HFFc6 (cell line): ENCODE results near the gene ACTRT1. TPM values are rescaled to one million over a fixed set of nuclear protein-coding genes. Genes with fewer than 3 reads are reported as not detected.

ENCODE experiments used
- DNase-seq: peaks from one replicate; pipeline ENCODE4 v3.0.0-alpha.2; 2018
- H3K27ac Mint-ChIP-seq: 2 replicates; pipeline ENCODE4 v1.8.0; 2020; ENCODE audit warnings: mild to moderate bottlenecking, mixed read lengths
- H3K27me3 Mint-ChIP-seq: 2 replicates; pipeline ENCODE4 v1.8.0; 2021; ENCODE audit warnings: mild to moderate bottlenecking, moderate library complexity, mixed read lengths; ENCODE audit not compliant: insufficient read depth
- H3K36me3 Mint-ChIP-seq: 2 replicates; pipeline ENCODE4 v1.8.0; 2021; ENCODE audit warnings: low read depth, mixed read lengths
- H3K4me1 Mint-ChIP-seq: 2 replicates; pipeline ENCODE4 v1.8.0; 2020; ENCODE audit warnings: low read depth, mixed read lengths
- H3K4me3 Mint-ChIP-seq: 2 replicates; pipeline ENCODE4 v1.8.0; 2020; ENCODE audit warnings: mild to moderate bottlenecking, moderate library complexity, mixed read lengths
- H3K9me3 Mint-ChIP-seq: 2 replicates; pipeline ENCODE4 v1.8.0; 2020; ENCODE audit warnings: mild to moderate bottlenecking, mixed read lengths
- CTCF ChIP-seq: fragments of 200-600 bp; sonication (generic); IDR thresholded peaks from 2 replicates; pipeline ENCODE4 v1.5.0; 2021; ENCODE audit warnings: antibody characterized with exemption, mild to moderate bottlenecking
- long read RNA-seq: library from polyadenylated mRNA; unstranded; transcript quantifications from one replicate; pipeline ENCODE4 v2.0.0, GENCODE V29; 2019
- total RNA-seq, 6 experiments: library from RNA; stranded (reverse); fragmentation: NEBNext Ultra II Directional; extraction: Animal tissue kit (Norgen Biotek cat#: 25700); gene quantifications; 2 replicates in 1 of 6; 3 replicates in 5 of 6; pipeline ENCODE4 v1.2.3, GENCODE V29; 2021

ACTRT1 gene
- total RNA-seq: not detected
- long read RNA-seq: 0 reads

- Mint-ChIP-seq H3K4me3 (no peak within 1 kb of the TSS), H3K27me3 (no peaks in the 10 kb centered on the region), H3K4me1 (no peaks in the 10 kb centered on the region), H3K36me3 (no peaks in the 10 kb centered on the region), H3K9me3 (peaks cover 4% of the 10 kb centered on the region; the same call in 1 of the 2 replicates), H3K27ac (no peak within 1 kb of the TSS)
- no peak for DNase-seq
- no peak for TF ChIP-seq CTCF
Measured at GRCh38 chrX:128052303-128052702, at the start of gene ACTRT1. TSS of gene ACTRT1 (minus strand) at chrX:128052403. CDS start at chrX:128052206, 197 bp downstream.

DNA sequence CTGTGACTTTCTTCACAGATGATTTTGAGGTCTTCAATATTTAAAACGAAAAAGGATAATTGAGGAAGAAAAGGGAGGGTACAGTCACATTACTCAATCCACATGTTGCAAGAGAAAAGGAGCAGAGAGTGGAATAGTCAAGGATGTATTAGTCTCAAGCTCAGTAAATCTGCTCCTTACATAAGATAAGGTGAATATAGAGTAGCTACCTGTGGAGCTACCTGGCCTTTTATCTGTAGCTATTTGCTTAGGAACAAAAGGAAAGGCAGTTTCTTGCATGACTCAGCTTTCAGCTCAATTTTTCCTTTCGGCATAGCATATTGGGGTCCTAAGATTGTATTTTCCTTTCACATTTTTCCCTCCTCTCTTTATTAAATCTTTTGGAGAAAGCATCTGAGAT lies 26.3 kb upstream of the ACTRT1 start:
- H3K27me3 Mint-ChIP-seq: no peaks in the 10 kb centered on the region
- no peak overlapping the region for H3K4me3 Mint-ChIP-seq
- H3K9me3 Mint-ChIP-seq: no peaks in the 10 kb centered on the region
- H3K4me1 Mint-ChIP-seq: no peaks in the 10 kb centered on the region
- no peaks in the 10 kb centered on the region for H3K36me3 Mint-ChIP-seq
- no peak overlapping the region for H3K27ac Mint-ChIP-seq
- DNase-seq: no peak
- TF ChIP-seq CTCF: no peak

- Mint-ChIP-seq H3K4me3 (no peak overlapping the region), H3K27ac (no peak overlapping the region), H3K36me3 (no peaks in the 10 kb centered on the region), H3K4me1 (no peaks in the 10 kb centered on the region), H3K9me3 (peaks cover 25% of the 10 kb centered on the region), H3K27me3 (no peaks in the 10 kb centered on the region)
- no peak for TF ChIP-seq CTCF
- DNase-seq: no peak
Measured at GRCh38 chrX:128057421-128057820, 5.2 kb upstream of the ACTRT1 start.

DNA sequence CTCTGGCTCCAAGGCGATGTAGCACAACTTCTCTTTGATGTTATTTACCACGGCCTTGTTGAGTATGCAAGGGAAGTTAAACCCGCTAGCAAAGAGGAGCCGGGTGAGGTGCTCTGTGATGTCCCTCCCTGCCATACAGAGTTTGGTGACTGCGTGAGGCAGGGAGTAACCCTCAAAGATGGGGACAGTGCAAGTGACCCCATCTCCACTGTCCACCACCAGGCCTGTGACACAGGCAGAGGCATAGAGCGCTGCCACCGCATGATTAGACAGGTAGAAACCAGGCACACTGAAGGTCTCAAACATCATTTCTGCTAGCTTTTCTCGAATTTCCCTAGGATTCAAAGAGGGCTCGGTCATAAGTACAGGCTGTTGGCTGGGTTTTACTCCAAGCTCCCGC lies 677 bp downstream of the ACTRT1 start:
- Mint-ChIP-seq H3K4me3 (no peak overlapping the region), H3K4me1 (no peaks in the 10 kb centered on the region), H3K27me3 (no peaks in the 10 kb centered on the region), H3K27ac (no peak overlapping the region), H3K9me3 (peaks cover 11% of the 10 kb centered on the region), H3K36me3 (no peaks in the 10 kb centered on the region)
- DNase-seq: no peak
- no peak for TF ChIP-seq CTCF

- no peak overlapping the region for H3K27ac Mint-ChIP-seq
- H3K27me3 Mint-ChIP-seq: no peaks in the 10 kb centered on the region; the same call in 1 of the 2 replicates
- TF ChIP-seq CTCF: no peak
- no peak overlapping the region for H3K4me3 Mint-ChIP-seq
- H3K4me1 Mint-ChIP-seq: no peaks in the 10 kb centered on the region
- DNase-seq: no peak
- no peaks in the 10 kb centered on the region for H3K36me3 Mint-ChIP-seq
- no peaks in the 10 kb centered on the region for H3K9me3 Mint-ChIP-seq
Measured at GRCh38 chrX:128035318-128035717, 16.9 kb downstream of the ACTRT1 start.

GRCh38 chrX:128021566-128021965 lies 30.6 kb downstream of the ACTRT1 start:
- Mint-ChIP-seq H3K27me3 (no peaks in the 10 kb centered on the region), H3K4me3 (no peak overlapping the region), H3K36me3 (no peaks in the 10 kb centered on the region), H3K4me1 (no peaks in the 10 kb centered on the region), H3K27ac (no peak overlapping the region), H3K9me3 (peaks cover 15% of the 10 kb centered on the region)
- DNase-seq: no peak
- no peak for TF ChIP-seq CTCF
